Body of pancreas (tissue), 4 donors: ENCODE measurements around the gene AGAP1.

Experiments used
- POLR2A ChIP-seq, 3 donors: fragments of 450-650 bp; IDR thresholded peaks; one replicate each; pipeline ENCODE4 v1.6.1; 2016; ENCODE audit warnings: antibody characterized with exemption in 3 of 3, mild to moderate bottlenecking in 2 of 3
- TF ChIP-seq, protein P1 (sequence below), 7 experiments: fragments of 450-650 bp in 4 of 7; fragments of 200-600 bp in 3 of 7; sonication (generic) in 3 of 7; IDR thresholded peaks; one replicate each; pipeline ENCODE4 v1.5.1; 2016 to 2019; ENCODE audit warnings: antibody characterized with exemption in 7 of 7

DNA sequence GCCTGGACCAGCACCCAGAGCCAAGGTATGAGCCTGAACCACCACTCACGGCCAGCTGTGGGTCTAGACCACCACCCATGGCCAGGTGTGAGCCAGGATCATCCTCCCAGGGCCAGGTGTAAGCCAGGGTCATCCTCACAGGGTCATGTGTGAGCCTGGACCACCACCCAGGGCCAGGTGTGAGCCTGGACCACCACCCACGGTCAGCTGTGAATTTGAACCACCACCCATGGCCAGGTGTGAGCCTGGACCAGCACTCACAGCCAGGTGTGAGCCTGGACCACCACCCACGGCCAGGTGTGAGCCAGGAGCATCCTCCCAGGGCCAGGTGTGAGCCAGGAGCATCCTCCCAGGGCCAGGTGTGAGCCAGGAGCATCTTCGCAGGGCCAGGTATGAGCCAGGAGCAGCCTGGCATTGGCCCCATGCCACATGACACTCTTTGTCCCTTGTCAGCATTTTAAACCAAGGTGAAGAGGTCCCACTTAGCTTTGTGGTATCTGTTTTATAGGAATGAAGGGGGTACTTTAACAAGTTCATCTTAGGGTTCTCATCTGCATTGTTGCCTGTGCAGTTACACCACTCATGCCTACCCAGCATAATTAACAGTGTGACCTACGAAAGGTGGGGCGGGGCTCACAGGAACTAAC is 71.2 kb downstream of the AGAP1 start:
- TF ChIP-seq, protein P1, sequence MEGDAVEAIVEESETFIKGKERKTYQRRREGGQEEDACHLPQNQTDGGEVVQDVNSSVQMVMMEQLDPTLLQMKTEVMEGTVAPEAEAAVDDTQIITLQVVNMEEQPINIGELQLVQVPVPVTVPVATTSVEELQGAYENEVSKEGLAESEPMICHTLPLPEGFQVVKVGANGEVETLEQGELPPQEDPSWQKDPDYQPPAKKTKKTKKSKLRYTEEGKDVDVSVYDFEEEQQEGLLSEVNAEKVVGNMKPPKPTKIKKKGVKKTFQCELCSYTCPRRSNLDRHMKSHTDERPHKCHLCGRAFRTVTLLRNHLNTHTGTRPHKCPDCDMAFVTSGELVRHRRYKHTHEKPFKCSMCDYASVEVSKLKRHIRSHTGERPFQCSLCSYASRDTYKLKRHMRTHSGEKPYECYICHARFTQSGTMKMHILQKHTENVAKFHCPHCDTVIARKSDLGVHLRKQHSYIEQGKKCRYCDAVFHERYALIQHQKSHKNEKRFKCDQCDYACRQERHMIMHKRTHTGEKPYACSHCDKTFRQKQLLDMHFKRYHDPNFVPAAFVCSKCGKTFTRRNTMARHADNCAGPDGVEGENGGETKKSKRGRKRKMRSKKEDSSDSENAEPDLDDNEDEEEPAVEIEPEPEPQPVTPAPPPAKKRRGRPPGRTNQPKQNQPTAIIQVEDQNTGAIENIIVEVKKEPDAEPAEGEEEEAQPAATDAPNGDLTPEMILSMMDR (IDR thresholded peaks at IDR 0.05) = no peak
- TF ChIP-seq POLR2A (IDR thresholded peaks at IDR 0.05) = no peak
